Measurements from ENCODE around the gene PSMB5.
"Not testable (repeated sequence)": the region's sequence is repeated elsewhere in the genome, so short reads cannot be mapped to it uniquely, and the experiment has no call there.

Gene PSMB5

GRCh38 chr14:23015618-23016017 is 19.1 kb downstream of the PSMB5 start:
- Mint-ChIP-seq H3K4me1 (peaks cover 6% of the 10 kb centered on the region), H3K4me3 (no peak overlapping the region), H3K27ac (no peak overlapping the region), H3K36me3 (no peaks in the 10 kb centered on the region), H3K9me3 (no peaks in the 10 kb centered on the region)
- ATAC-seq (no peak), DNase-seq (ENCODE audit: low spot score in 2 of 2) (no peak)

DNA sequence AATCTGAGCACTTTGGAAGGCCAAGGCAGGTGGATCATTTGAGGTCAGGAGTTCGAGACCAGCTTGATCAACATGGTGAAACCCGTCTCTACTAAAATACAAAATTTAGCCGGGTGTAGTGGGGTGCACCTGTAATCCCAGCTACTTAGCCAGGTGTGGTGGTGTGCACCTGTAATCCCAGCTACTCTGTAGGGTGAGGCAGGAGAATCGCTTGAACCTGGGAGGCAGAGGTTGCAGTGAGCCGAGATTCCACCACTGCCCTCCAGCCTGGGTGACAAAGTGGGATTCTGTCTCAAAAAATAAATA is 21.0 kb downstream of the PSMB5 start:
- peaks cover 11% of the 10 kb centered on the region for H3K4me1 Mint-ChIP-seq
- H3K27ac Mint-ChIP-seq; H3K9me3 Mint-ChIP-seq; H3K36me3 Mint-ChIP-seq; H3K4me3 Mint-ChIP-seq; ATAC-seq; DNase-seq (ENCODE audit: low spot score in 2 of 2): not testable (repeated sequence)

DNA sequence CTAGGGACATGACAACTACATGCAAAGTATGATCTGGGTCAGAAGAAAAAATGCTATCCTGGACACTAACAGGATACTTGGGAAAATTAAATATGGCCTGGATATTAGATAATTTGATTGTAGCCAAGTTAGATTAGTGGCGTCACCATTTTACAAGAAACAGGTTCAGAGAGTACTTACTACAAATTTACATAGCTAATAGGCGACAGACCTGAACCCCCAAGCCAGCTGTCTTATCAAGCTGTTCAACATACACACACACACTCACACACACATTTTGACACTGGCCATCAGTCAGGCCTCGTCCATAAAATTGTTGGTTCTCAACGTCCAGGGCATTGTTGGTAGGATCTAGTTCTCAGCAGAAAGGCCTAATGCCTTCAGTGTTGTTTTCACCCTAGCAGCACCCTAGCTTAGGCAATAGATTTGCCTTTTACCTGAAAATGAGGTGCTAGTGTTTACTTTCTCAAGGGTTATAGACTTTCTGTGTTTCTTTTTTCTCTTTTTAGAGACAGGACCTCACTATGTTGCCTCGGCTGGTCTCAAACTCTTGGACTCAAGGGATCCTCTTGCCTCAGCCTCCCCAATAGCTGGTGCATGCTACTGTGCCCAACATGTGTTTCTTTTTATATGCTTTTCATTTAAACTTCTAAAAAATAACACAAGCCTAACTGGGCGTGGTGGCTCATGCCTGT is 21.5 kb downstream of the PSMB5 start:
- Mint-ChIP-seq H3K4me1 (peaks cover 13% of the 10 kb centered on the region), H3K4me3 (no peak overlapping the region), H3K36me3 (peaks cover 6% of the 10 kb centered on the region), H3K27ac (no peak overlapping the region), H3K9me3 (no peaks in the 10 kb centered on the region)
- no peak for ATAC-seq
- no peak for DNase-seq (ENCODE audit: low spot score in 2 of 2)

GRCh38 chr14:23009939-23010726 is 24.6 kb downstream of the PSMB5 start, which contains the start of gene C14orf93:
Gene C14orf93, minus strand, starts transcription at chr14:23010143. Its CDS starts 11,120 bp downstream, at chr14:22999023.
- ATAC-seq, result peak; percentile 50
- H3K9me3 Mint-ChIP-seq, result no peaks in the 10 kb centered on the region
- H3K27ac Mint-ChIP-seq, result peak within 1 kb of the TSS; percentile 97
- peak; percentile 64 to 84 for DNase-seq (ENCODE audit: low spot score in 2 of 2)
- H3K4me3 Mint-ChIP-seq, result peak within 1 kb of the TSS; percentile 75
- peaks cover 16% of the 10 kb centered on the region for H3K36me3 Mint-ChIP-seq
- peaks cover 21% of the 10 kb centered on the region for H3K4me1 Mint-ChIP-seq

GRCh38 chr14:23009483-23009938 is 25.2 kb downstream of the PSMB5 start:
- ATAC-seq (no peak), DNase-seq (ENCODE audit: low spot score in 2 of 2) (no peak)
- Mint-ChIP-seq H3K27ac (peak overlapping the region; percentile 97), H3K36me3 (peaks cover 16% of the 10 kb centered on the region), H3K9me3 (no peaks in the 10 kb centered on the region), H3K4me3 (peak overlapping the region; percentile 75), H3K4me1 (peaks cover 26% of the 10 kb centered on the region)

DNA sequence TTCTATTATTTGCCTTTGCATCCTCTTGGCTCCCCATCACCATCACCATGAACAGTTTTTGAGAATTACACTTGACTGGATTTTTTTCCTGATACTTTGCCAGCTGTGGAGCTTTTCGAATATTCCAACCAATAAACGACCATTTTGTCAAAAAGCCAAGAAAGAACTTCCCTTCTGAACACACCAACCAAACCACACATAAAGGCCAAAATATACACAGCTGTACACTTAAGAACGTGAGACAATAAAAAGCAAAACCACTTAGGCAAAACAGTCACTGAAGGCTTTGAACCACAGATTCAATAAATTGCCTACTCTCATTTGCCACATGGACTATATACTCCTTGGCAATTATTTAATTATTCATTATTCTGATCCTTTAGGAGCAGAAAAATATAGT is 25.9 kb downstream of the PSMB5 start:
- ATAC-seq, result no peak

GRCh38 chr14:23006544-23007419 is 27.9 kb downstream of the PSMB5 start:
- peak; percentile 91 to 97 for DNase-seq (ENCODE audit: low spot score in 2 of 2)
- peak; percentile 99 for ATAC-seq
- Mint-ChIP-seq H3K4me3 (peak overlapping the region; percentile 95), H3K9me3 (no peaks in the 10 kb centered on the region), H3K4me1 (peaks cover 26% of the 10 kb centered on the region), H3K27ac (peak overlapping the region; percentile 97), H3K36me3 (peaks cover 16% of the 10 kb centered on the region)

More for the DNA sequence above, 25.9 kb downstream of the PSMB5 start:
- Mint-ChIP-seq H3K4me1 (peaks cover 26% of the 10 kb centered on the region), H3K27ac (peak overlapping the region; percentile 97), H3K36me3 (peaks cover 16% of the 10 kb centered on the region), H3K4me3 (peak overlapping the region; percentile 75), H3K9me3 (no peaks in the 10 kb centered on the region)
- no peak for DNase-seq (ENCODE audit: low spot score in 2 of 2)

- Mint-ChIP-seq H3K27ac (peak overlapping the region; percentile 97), H3K36me3 (peaks cover 16% of the 10 kb centered on the region), H3K9me3 (no peaks in the 10 kb centered on the region), H3K4me1 (peaks cover 22% of the 10 kb centered on the region), H3K4me3 (peak overlapping the region; percentile 95)
- no peak for ATAC-seq
- DNase-seq (ENCODE audit: low spot score in 2 of 2), result no peak
Observed at GRCh38 chr14:23006188-23006534, 28.5 kb downstream of the PSMB5 start.

- Mint-ChIP-seq H3K27ac (peak overlapping the region; percentile 97), H3K36me3 (peaks cover 16% of the 10 kb centered on the region), H3K4me1 (peaks cover 19% of the 10 kb centered on the region), H3K4me3 (peak overlapping the region; percentile 95), H3K9me3 (no peaks in the 10 kb centered on the region)
- DNase-seq (ENCODE audit: low spot score in 2 of 2), result no peak
- ATAC-seq, result no peak
Observed at GRCh38 chr14:23005451-23006187, 29.1 kb downstream of the PSMB5 start.

DNA sequence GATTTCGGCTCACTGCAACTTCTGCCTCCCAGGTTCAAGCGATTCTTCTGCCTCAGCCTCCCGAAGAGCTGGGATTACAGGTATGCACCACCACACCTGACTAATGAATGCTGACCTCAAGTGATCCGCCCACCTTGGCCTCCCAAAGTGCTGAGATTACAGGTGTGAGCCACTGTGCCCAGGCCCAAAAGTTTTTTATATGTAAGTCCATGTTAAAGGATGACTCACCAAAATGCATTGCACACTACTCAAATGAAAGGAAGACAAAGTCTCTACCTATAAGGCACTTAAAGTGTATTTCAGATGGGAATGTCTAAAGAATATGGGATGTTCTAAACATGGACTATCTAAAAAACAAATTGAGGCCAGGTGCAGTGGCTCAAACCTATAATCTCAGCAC is 30.4 kb downstream of the PSMB5 start:
- not testable (repeated sequence) for DNase-seq (ENCODE audit: low spot score in 2 of 2); H3K27ac Mint-ChIP-seq; H3K4me3 Mint-ChIP-seq; ATAC-seq; H3K9me3 Mint-ChIP-seq; H3K36me3 Mint-ChIP-seq
- H3K4me1 Mint-ChIP-seq, result peaks cover 19% of the 10 kb centered on the region

GRCh38 chr14:23002592-23002991 is 32.1 kb downstream of the PSMB5 start:
- ATAC-seq (no peak), DNase-seq (ENCODE audit: low spot score in 2 of 2) (no peak)
- peaks cover 9% of the 10 kb centered on the region for H3K36me3 Mint-ChIP-seq
- peaks cover 13% of the 10 kb centered on the region for H3K4me1 Mint-ChIP-seq
- no peak overlapping the region for H3K27ac Mint-ChIP-seq
- no peaks in the 10 kb centered on the region for H3K9me3 Mint-ChIP-seq
- no peak overlapping the region for H3K4me3 Mint-ChIP-seq

GRCh38 chr14:23000860-23001259 is 33.8 kb downstream of the PSMB5 start:
- no peaks in the 10 kb centered on the region for H3K9me3 Mint-ChIP-seq
- H3K4me3 Mint-ChIP-seq, result no peak overlapping the region

GRCh38 chr14:22998329-22999012 is 36.2 kb downstream of the PSMB5 start:
- ATAC-seq, result no peak
- Mint-ChIP-seq H3K4me3 (no peak overlapping the region), H3K27ac (peak overlapping the region; percentile 55)

More at GRCh38 chr14:23000860-23001259, 33.8 kb downstream of the PSMB5 start:
- Mint-ChIP-seq H3K4me1 (peaks cover 7% of the 10 kb centered on the region), H3K36me3 (peaks cover 1% of the 10 kb centered on the region), H3K27ac (no peak overlapping the region)
- ATAC-seq (no peak), DNase-seq (ENCODE audit: low spot score in 2 of 2) (no peak)

GRCh38 chr14:22997676-22998323 is 36.9 kb downstream of the PSMB5 start:
- no peak overlapping the region for H3K4me3 Mint-ChIP-seq
- DNase-seq (ENCODE audit: low spot score in 2 of 2) (no peak), ATAC-seq (no peak)
- no peaks in the 10 kb centered on the region for H3K4me1 Mint-ChIP-seq
- no peaks in the 10 kb centered on the region for H3K9me3 Mint-ChIP-seq
- peaks cover 5% of the 10 kb centered on the region for H3K36me3 Mint-ChIP-seq
- H3K27ac Mint-ChIP-seq, result no peak overlapping the region

More at GRCh38 chr14:22998329-22999012, 36.2 kb downstream of the PSMB5 start:
- no peaks in the 10 kb centered on the region for H3K4me1 Mint-ChIP-seq
- H3K9me3 Mint-ChIP-seq, result no peaks in the 10 kb centered on the region
- peaks cover 5% of the 10 kb centered on the region for H3K36me3 Mint-ChIP-seq
- no peak for DNase-seq (ENCODE audit: low spot score in 2 of 2)
